Measurements from ENCODE around the gene NPM1.

The NPM1 gene

GRCh38 chr5:171387345-171387969, at the start of gene NPM1 (continued):
- TF ChIP-seq OVOL3 (tag by site-specific recombination; IDR thresholded peaks at IDR 0.05) = no peak
- TF ChIP-seq ZNF223 (tag by site-specific recombination; IDR thresholded peaks at IDR 0.05) = no peak
- no peak; the same call in 1 of the 2 replicates for TF ChIP-seq INSM2 (tag by site-specific recombination; IDR thresholded peaks at IDR 0.05)
- no peak for TF ChIP-seq SALL2 (tag by site-specific recombination; IDR thresholded peaks at IDR 0.05; ENCODE audit: borderline replicate concordance)
- TF ChIP-seq GLIS2 (tag by site-specific recombination; IDR thresholded peaks at IDR 0.05) = peak; percentile 90
- TF ChIP-seq PRDM1 (tag by site-specific recombination; IDR thresholded peaks at IDR 0.05) = no peak
- TF ChIP-seq ZBTB44 (tag by site-specific recombination; IDR thresholded peaks at IDR 0.05) = no peak
- TF ChIP-seq ZNF366 (tag by site-specific recombination; conservative IDR thresholded peaks at IDR 0.05) = peak; percentile 87; the same call in 1 of the 2 replicates
- TF ChIP-seq OSR2 (tag by site-specific recombination; IDR thresholded peaks at IDR 0.05) = no peak
- no peak for TF ChIP-seq ZNF114 (tag by site-specific recombination; IDR thresholded peaks at IDR 0.05)
- TF ChIP-seq BCL11B (tag by site-specific recombination; IDR thresholded peaks at IDR 0.05; ENCODE audit: low read depth) = no peak
- TF ChIP-seq ZFP69B (tag by site-specific recombination; IDR thresholded peaks at IDR 0.05) = 0 out of 2 replicates have a peak, but pooled peaks have one; percentile 17
- TF ChIP-seq ZNF548 (tag by site-specific recombination; IDR thresholded peaks at IDR 0.05) = no peak
- TF ChIP-seq ZNF654 (tag by site-specific recombination; IDR thresholded peaks at IDR 0.05; ENCODE audit: low read depth) = no peak
- TF ChIP-seq GFI1B (tag by site-specific recombination; IDR thresholded peaks at IDR 0.05) = no peak
- no peak for TF ChIP-seq ZSCAN23 (tag by site-specific recombination; IDR thresholded peaks at IDR 0.05)
- TF ChIP-seq KLF7 (tag by site-specific recombination; IDR thresholded peaks at IDR 0.05; ENCODE audit: borderline replicate concordance) = no peak
- TF ChIP-seq ZBTB11 (tag by site-specific recombination; conservative IDR thresholded peaks at IDR 0.05; ENCODE audit: low read depth) = no peak
- TF ChIP-seq TSHZ1 (tag by site-specific recombination; IDR thresholded peaks at IDR 0.05; ENCODE audit: borderline replicate concordance) = no peak
- no peak; the same call in 1 of the 2 replicates for TF ChIP-seq KLF10 (tag by site-specific recombination; IDR thresholded peaks at IDR 0.05)
- TF ChIP-seq ZNF514 (tag by site-specific recombination; IDR thresholded peaks at IDR 0.05) = no peak
- TF ChIP-seq REPIN1 (tag by site-specific recombination; IDR thresholded peaks at IDR 0.05; ENCODE audit: low read depth) = no peak
- TF ChIP-seq ZNF202 (tag by site-specific recombination; IDR thresholded peaks at IDR 0.05; ENCODE audit: borderline replicate concordance) = no peak
- TF ChIP-seq ELK4 (IDR thresholded peaks at IDR 0.05; ENCODE audit: borderline replicate concordance, low read depth, low read length) = no peak
- TF ChIP-seq ZBTB10 (tag by site-specific recombination; IDR thresholded peaks at IDR 0.05) = no peak
